Astrocyte of the cerebellum (primary cell): ENCODE measurements around the gene NUDCD3.

Experiments used
- DNase-seq: peaks from one replicate; pipeline ENCODE4 v3.0.0-alpha.2; 2011; ENCODE audit warnings: low read depth
- H3K4me3 ChIP-seq: 2 replicates; pipeline ENCODE4 v1.5.1; 2011; ENCODE audit warnings: mild to moderate bottlenecking, low read depth, low read length, moderate library complexity
- in situ Hi-C: cut with HindIII; loops from 2 replicates; pipeline ENCODE4 v1.10.0; 2017; ENCODE audit warnings: low sequenced_read_pairs
- TF ChIP-seq, protein P1 (sequence below): IDR thresholded peaks from 2 replicates; pipeline ENCODE4 v1.5.1; 2012; ENCODE audit warnings: low read length, low read depth, moderate library complexity, mild to moderate bottlenecking; ENCODE audit errors: missing control alignments

Gene NUDCD3

GRCh38 chr7:44530990-44531389 lies 40.5 kb upstream of the NUDCD3 start:
- no peak overlapping the region for H3K4me3 ChIP-seq
- in situ Hi-C loops: no loop called here
- TF ChIP-seq, protein P1, sequence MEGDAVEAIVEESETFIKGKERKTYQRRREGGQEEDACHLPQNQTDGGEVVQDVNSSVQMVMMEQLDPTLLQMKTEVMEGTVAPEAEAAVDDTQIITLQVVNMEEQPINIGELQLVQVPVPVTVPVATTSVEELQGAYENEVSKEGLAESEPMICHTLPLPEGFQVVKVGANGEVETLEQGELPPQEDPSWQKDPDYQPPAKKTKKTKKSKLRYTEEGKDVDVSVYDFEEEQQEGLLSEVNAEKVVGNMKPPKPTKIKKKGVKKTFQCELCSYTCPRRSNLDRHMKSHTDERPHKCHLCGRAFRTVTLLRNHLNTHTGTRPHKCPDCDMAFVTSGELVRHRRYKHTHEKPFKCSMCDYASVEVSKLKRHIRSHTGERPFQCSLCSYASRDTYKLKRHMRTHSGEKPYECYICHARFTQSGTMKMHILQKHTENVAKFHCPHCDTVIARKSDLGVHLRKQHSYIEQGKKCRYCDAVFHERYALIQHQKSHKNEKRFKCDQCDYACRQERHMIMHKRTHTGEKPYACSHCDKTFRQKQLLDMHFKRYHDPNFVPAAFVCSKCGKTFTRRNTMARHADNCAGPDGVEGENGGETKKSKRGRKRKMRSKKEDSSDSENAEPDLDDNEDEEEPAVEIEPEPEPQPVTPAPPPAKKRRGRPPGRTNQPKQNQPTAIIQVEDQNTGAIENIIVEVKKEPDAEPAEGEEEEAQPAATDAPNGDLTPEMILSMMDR: no peak
- no peak for DNase-seq

DNA sequence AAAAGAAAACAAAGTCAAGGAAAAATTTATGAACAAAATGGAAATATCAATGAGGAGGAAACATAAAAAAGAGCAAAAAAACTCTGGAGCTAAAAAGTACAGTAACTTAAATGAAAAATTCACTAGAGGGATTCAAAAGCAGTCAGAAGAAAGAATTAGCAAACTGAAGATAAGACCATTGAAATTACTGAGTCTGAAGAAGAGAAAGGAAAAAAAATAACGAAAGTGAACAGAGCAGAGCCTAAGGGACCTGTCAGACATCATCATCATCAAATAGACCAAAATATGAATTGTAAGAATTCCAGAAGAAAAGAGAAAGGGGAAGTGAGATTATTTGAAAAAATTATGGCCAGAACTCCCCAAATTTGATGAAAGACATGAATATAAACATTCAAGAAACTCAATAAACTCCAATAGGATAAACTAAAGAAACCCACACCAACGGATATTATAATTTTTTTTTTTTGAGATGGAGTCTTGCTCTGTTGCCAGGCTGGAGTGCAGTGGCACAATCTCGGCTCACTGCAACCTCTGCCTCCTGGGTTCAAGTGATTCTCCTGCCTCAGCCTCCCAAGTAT lies 34.4 kb upstream of the NUDCD3 start:
- in situ Hi-C loops: no loop called here
- TF ChIP-seq, protein P1: no peak
- no peak for DNase-seq
- H3K4me3 ChIP-seq: no peak overlapping the region

DNA sequence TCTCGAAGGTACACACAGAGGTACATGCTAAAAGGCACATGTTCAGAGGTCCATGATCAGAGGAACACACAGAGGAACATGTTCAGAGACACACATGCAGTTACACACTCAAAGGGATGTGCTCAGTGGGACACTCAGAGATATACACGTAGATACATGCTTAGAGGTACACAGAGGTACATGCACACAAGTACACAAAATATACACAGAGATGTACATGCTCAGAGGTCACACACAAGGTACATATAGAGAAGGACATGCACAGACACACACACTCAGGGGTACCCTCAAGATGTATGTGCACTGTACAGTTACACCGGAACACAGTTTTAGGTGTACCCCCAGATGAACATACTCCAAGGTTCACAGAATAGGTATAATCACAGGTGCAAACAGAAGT lies 31.9 kb upstream of the NUDCD3 start:
- TF ChIP-seq, protein P1: no peak
- no peak for DNase-seq
- in situ Hi-C loops: no loop called here

DNA sequence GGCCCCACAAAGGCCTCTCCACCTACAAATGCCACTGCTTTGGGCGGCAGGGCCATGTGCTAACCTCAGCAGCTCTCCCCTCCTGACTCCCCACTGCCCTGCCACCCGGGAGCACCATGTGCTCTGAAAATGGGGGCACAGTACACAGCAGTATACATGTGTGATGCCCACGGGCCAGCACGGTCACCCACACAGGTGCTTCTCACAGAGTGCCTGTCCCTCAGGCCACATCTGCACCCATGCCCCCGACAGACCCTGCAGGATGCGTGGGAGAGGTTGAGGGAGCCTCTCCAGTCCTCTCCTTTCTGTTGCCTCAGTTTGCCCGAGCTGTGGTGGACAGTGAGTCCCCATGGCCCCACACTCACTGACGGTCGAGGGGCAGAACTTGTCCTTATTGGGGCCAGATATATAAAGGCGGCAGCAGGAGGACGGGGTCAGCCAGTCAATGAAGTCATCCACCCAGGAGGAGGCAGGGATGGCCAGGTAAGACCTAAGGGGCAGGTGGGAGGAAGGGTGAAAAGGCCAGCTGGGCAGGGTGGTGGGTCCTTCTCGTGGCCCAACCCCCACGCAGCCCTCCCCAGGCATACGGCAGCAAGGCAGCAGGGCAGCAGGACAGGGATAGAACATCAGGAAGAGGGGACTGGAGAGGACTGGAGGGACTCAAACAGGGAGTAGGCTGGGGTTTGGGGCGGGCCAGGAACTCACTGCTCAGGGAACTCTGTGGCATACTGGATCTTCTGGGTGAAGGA lies 31.1 kb upstream of the NUDCD3 start:
- in situ Hi-C loops: no loop called here
- no peak for DNase-seq
- TF ChIP-seq, protein P1: no peak
- no peak overlapping the region for H3K4me3 ChIP-seq

More for the DNA sequence above, 31.9 kb upstream of the NUDCD3 start:
- H3K4me3 ChIP-seq: no peak overlapping the region

- in situ Hi-C loops: no loop called here
- no peak overlapping the region for H3K4me3 ChIP-seq
- no peak for DNase-seq
- TF ChIP-seq, protein P1: no peak
Measured at GRCh38 chr7:44520574-44520973, 30.1 kb upstream of the NUDCD3 start.

DNA sequence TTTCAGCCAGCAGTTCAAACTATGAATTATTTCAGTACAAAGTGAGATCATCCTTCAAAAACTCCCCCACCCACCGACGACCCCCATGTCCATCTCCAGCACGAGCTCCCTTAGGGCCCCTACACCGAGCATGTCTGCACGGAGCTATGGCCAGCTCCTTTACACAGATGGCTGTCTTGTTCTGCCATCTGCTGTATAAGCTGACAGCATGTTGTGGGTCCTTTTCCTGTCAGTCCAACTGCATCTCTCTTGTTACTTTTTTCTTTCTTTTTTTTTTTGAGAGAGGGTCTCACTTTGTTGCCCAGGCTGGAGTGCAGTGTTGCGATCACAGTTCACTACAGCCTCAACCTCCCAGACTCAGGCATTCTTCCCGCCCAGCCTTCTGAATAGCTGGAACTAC lies 29.1 kb upstream of the NUDCD3 start:
- TF ChIP-seq, protein P1: no peak
- in situ Hi-C loops: no loop called here
- DNase-seq: no peak
- no peak overlapping the region for H3K4me3 ChIP-seq
